HCT116 (cell line): ENCODE results near the gene TP63. TPM values are rescaled to one million over a fixed set of nuclear protein-coding genes. Genes with fewer than 3 reads are reported as not detected.

Source experiments
- ATAC-seq: fragments of 200-7000 bp; cut with Tn5 transposase; 2 replicates; pipeline ENCODE4 v1.9.1; 2020; ENCODE audit warnings: mild to moderate bottlenecking, moderate library complexity
- BruUV-seq: library from RNA; stranded (reverse); fragments of 400-500 nt; replicated peaks from 2 replicates; lab custom pipeline; 2021; lab: Mats Ljungman, UMichigan
- CTCF ChIA-PET: fragments of 300-600 bp; sonication (Branson Sonifier 250); formaldehyde crosslinking; loops from one replicate; lab custom pipeline; 2021; ENCODE audit warnings: antibody characterized with exemption; lab: Charles Lee
- POLR2A ChIA-PET: fragments of 300-600, 350-600 bp; sonication (Branson Sonifier 250); formaldehyde crosslinking; loops from one replicate; lab custom pipeline; 2021; ENCODE audit warnings: antibody characterized with exemption; lab: Charles Lee
- RAD21 ChIA-PET, 2 experiments: fragments of 300-600 bp; sonication (Branson Sonifier 250); formaldehyde crosslinking; loops; one replicate each; lab custom pipeline; 2023; ENCODE audit warnings: low total read pairs in 2 of 2; ENCODE audit not compliant: uncharacterized antibody in 2 of 2, unreplicated experiment in 2 of 2, low non-redundant PET in 1 of 2; lab: Charles Lee
- DNase-seq: peaks from one replicate; pipeline ENCODE4 v3.0.0-alpha.2; 2010; ENCODE audit warnings: low read depth, low spot score
- H2AFZ ChIP-seq: fragments of 200-600 bp; shearing (Covaris generic), sonication (generic); 2 replicates; pipeline ENCODE4 v1.6.1; 2017; ENCODE audit warnings: low read depth, mixed run types, mixed read lengths, antibody characterized with exemption, low read length; ENCODE audit not compliant: poor library complexity, severe bottlenecking
- H3K27ac ChIP-seq: 2 replicates; pipeline ENCODE4 v1.5.1; 2012; ENCODE audit warnings: low read depth, low read length
- H3K27me3 ChIP-seq: fragments of 200-600 bp; sonication (generic); 2 replicates; pipeline ENCODE4 v1.6.1; 2016; ENCODE audit warnings: mixed run types, low read length, mixed read lengths; ENCODE audit not compliant: insufficient read depth
- H3K36me3 ChIP-seq, 2 experiments: fragments of 200-500 bp in 1 of 2; fragments of 200-600 bp in 1 of 2; sonication (Bioruptor generic) in 1 of 2; sonication (generic) in 1 of 2; 2 replicates each; pipeline versions ENCODE4 v1.5.1 to v1.6.1; 2014 to 2016; ENCODE audit warnings: low read length in 2 of 2, inconsistent platforms in 1 of 2, mixed read lengths in 1 of 2, mixed run types in 1 of 2; ENCODE audit not compliant: insufficient read depth in 2 of 2, control insufficient read depth in 1 of 2
- H3K4me1 ChIP-seq, 2 experiments: fragments of 200-600 bp in 1 of 2; sonication (generic) in 1 of 2; 2 replicates each; pipeline versions ENCODE4 v1.5.1 to v1.6.1; 2012 to 2017; ENCODE audit warnings: low read length in 2 of 2, inconsistent platforms in 1 of 2, mild to moderate bottlenecking in 1 of 2, mixed read lengths in 1 of 2, mixed run types in 1 of 2, moderate library complexity in 1 of 2; ENCODE audit not compliant: insufficient read depth in 2 of 2, control insufficient read depth in 1 of 2
- H3K4me2 ChIP-seq: fragments of 200-600 bp; sonication (generic); 2 replicates; pipeline ENCODE4 v1.6.1; 2017; ENCODE audit warnings: mixed run types, low read length, mixed read lengths
- H3K4me3 ChIP-seq, 2 experiments: fragments of 200-600 bp in 1 of 2; sonication (generic) in 1 of 2; replicated peaks in 1 of 2; 2 replicates each; pipeline ENCODE4 v1.5.1; 2011 to 2016; ENCODE audit warnings: low read length in 2 of 2, control low read depth in 1 of 2, low read depth in 1 of 2, mild to moderate bottlenecking in 1 of 2, mixed read lengths in 1 of 2, mixed run types in 1 of 2
- H3K79me2 ChIP-seq: fragments of 200-600 bp; sonication (generic); 2 replicates; pipeline ENCODE4 v1.6.1; 2017; ENCODE audit warnings: mild to moderate bottlenecking, mixed run types, low read length, moderate library complexity, mixed read lengths; ENCODE audit not compliant: insufficient read depth
- H3K9ac ChIP-seq: fragments of 200-600 bp; sonication (generic); 2 replicates; pipeline ENCODE4 v1.6.1; 2016; ENCODE audit warnings: low read length, mixed read lengths
- H3K9me2 ChIP-seq: fragments of 200-600 bp; sonication (generic), shearing (Covaris generic); 2 replicates; pipeline ENCODE4 v1.6.1; 2017; ENCODE audit warnings: mixed run types, mild to moderate bottlenecking, moderate library complexity; ENCODE audit not compliant: insufficient read depth
- H3K9me3 ChIP-seq, 2 experiments: fragments of 200-500 bp in 1 of 2; fragments of 200-600 bp in 1 of 2; sonication (Bioruptor generic) in 1 of 2; sonication (generic) in 1 of 2; 2 replicates each; pipeline ENCODE4 v1.6.1; 2014 to 2017; ENCODE audit warnings: low read length in 2 of 2, mixed read lengths in 2 of 2, inconsistent platforms in 1 of 2, low read depth in 1 of 2, mild to moderate bottlenecking in 1 of 2, mixed run types in 1 of 2, moderate library complexity in 1 of 2; ENCODE audit not compliant: control insufficient read depth in 1 of 2, insufficient read depth in 1 of 2
- H4K20me1 ChIP-seq: fragments of 200-600 bp; sonication (generic), shearing (Covaris generic); 2 replicates; pipeline ENCODE4 v1.6.1; 2017; ENCODE audit warnings: mixed run types, mild to moderate bottlenecking, moderate library complexity; ENCODE audit not compliant: insufficient read depth
- ATF3 ChIP-seq: IDR thresholded peaks from 2 replicates; pipeline ENCODE4 v1.6.1; 2012
- CTCF ChIP-seq, 3 experiments: fragments of 200-600 bp in 1 of 3; sonication (generic) in 1 of 3; IDR thresholded peaks in 2 of 3; conservative IDR thresholded peaks in 1 of 3; 2 replicates each; pipeline ENCODE4 v1.5.1; 2012 to 2017; ENCODE audit warnings: low read depth in 2 of 3, low read length in 2 of 3, antibody characterized with exemption in 1 of 3, borderline replicate concordance in 1 of 3, control low read depth in 1 of 3, mild to moderate bottlenecking in 1 of 3, mixed read lengths in 1 of 3, mixed run types in 1 of 3, moderate library complexity in 1 of 3; ENCODE audit not compliant: insufficient read depth in 1 of 3
- EGR1 ChIP-seq: IDR thresholded peaks from 2 replicates; pipeline ENCODE4 v1.6.1; 2012; ENCODE audit warnings: low read depth
- ELF1 ChIP-seq: IDR thresholded peaks from 2 replicates; pipeline ENCODE4 v1.6.1; 2012; ENCODE audit warnings: low read depth, borderline replicate concordance
- EZH2 ChIP-seq: fragments of 200-600 bp; sonication (generic); IDR thresholded peaks from 2 replicates; pipeline ENCODE4 v1.6.1; 2017; ENCODE audit warnings: antibody characterized with exemption, mixed run types
- EZH2phosphoT487 ChIP-seq: fragments of 200-600 bp; IDR thresholded peaks from 2 replicates; pipeline ENCODE4 v1.6.1; 2018; ENCODE audit warnings: antibody characterized with exemption, borderline replicate concordance
- FOSL1 ChIP-seq: IDR thresholded peaks from 2 replicates; pipeline ENCODE4 v1.6.1; 2012; ENCODE audit warnings: low read depth
- JUND ChIP-seq: IDR thresholded peaks from 2 replicates; pipeline ENCODE4 v1.6.1; 2012
- MAX ChIP-seq: IDR thresholded peaks from 2 replicates; pipeline ENCODE4 v1.6.1; 2012
- POLR2A ChIP-seq: IDR thresholded peaks from 2 replicates; pipeline ENCODE4 v1.7.0; 2011; ENCODE audit warnings: borderline replicate concordance; ENCODE audit not compliant: insufficient read depth, insufficient read length; ENCODE audit errors: extremely low read depth
- POLR2AphosphoS5 ChIP-seq: IDR thresholded peaks from 2 replicates; pipeline ENCODE4 v1.6.1; 2011; ENCODE audit warnings: mild to moderate bottlenecking, low read depth, low read length, moderate library complexity
- REST ChIP-seq: IDR thresholded peaks from 2 replicates; pipeline ENCODE4 v1.6.1; 2012; ENCODE audit warnings: low read depth
- SIN3A ChIP-seq: IDR thresholded peaks from 2 replicates; pipeline ENCODE4 v1.6.1; 2012; ENCODE audit warnings: low read depth
- SP1 ChIP-seq: IDR thresholded peaks from 2 replicates; pipeline ENCODE4 v1.6.1; 2012; ENCODE audit warnings: low read depth
- SRF ChIP-seq: IDR thresholded peaks from 2 replicates; pipeline ENCODE4 v1.6.1; 2012; ENCODE audit warnings: low read depth
- ZBTB33 ChIP-seq: IDR thresholded peaks from 2 replicates; pipeline ENCODE4 v1.6.1; 2011; ENCODE audit warnings: mild to moderate bottlenecking, low read length, moderate library complexity; ENCODE audit not compliant: insufficient replicate concordance; ENCODE audit errors: extremely low read depth
- ZFX ChIP-seq: fragments of 450-650 bp; IDR thresholded peaks from 2 replicates; pipeline ENCODE4 v1.6.1; 2017
- ZNF274 ChIP-seq: fragments of 200-500 bp; sonication (Bioruptor generic); IDR thresholded peaks from 2 replicates; pipeline ENCODE4 v1.6.1; 2014; ENCODE audit warnings: mild to moderate bottlenecking, low read depth, low read length, inconsistent platforms
- intact Hi-C: fragments of 100-400 bp; cut with micrococcal nuclease; formaldehyde crosslinking; loops from 2 replicates; pipeline ENCODE4 v1.10.0; 2022
- total RNA-seq: library from RNA; stranded (reverse); gene quantifications from one replicate; pipeline ENCODE4 v1.2.1, GENCODE V29; 2021; ENCODE audit not compliant: unreplicated experiment

Gene TP63
- total RNA-seq, 1 experiment from 2014 or later = not detected

GRCh38 chr3:189781415-189781814, 150.2 kb downstream of the TP63 start:
- no peak for DNase-seq
- H2AFZ ChIP-seq = no peak overlapping the region

More at GRCh38 chr3:189781415-189781814, 150.2 kb downstream of the TP63 start:
- H3K4me3 ChIP-seq = no peak overlapping the region
- no peak overlapping the region for H3K9ac ChIP-seq
- no peaks in the 10 kb centered on the region for H3K27me3 ChIP-seq
- H3K27ac ChIP-seq = no peak overlapping the region
- no peaks in the 10 kb centered on the region for H3K9me3 ChIP-seq
- no peak for TF ChIP-seq EZH2phosphoT487
- no peak for TF ChIP-seq EZH2
- no peak for TF ChIP-seq SP1
- no peak for TF ChIP-seq POLR2AphosphoS5
- no peak for TF ChIP-seq SIN3A
- TF ChIP-seq JUND = no peak
- no peak for TF ChIP-seq FOSL1
- TF ChIP-seq EGR1 = no peak
- TF ChIP-seq POLR2A = no peak
- no peak for TF ChIP-seq ELF1
- no peak for TF ChIP-seq ZFX
- TF ChIP-seq SRF = no peak
- TF ChIP-seq REST = no peak
- no peak for TF ChIP-seq CTCF (IDR thresholded peaks at IDR 0.05 in 2 of 3, conservative IDR thresholded peaks at IDR 0.05 in 1 of 3; ENCODE audit: borderline replicate concordance in 1 of 3, insufficient read depth in 1 of 3, low read depth in 2 of 3, low read length in 2 of 3)
- no peak for TF ChIP-seq ZBTB33
- TF ChIP-seq ATF3 = no peak
- TF ChIP-seq ZNF274 = no peak
- no peak for TF ChIP-seq MAX
- TF ChIP-seq, all 23 proteins: peak for 0
- Histone ChIP-seq H3K4me1 (no peaks in the 10 kb centered on the region), H3K79me2 (no peaks in the 10 kb centered on the region), H3K9me2 (no peaks in the 10 kb centered on the region), H3K4me2 (no peak overlapping the region), H4K20me1 (no peaks in the 10 kb centered on the region), H3K36me3 (no peaks in the 10 kb centered on the region)
- ChIA-PET RAD21 (no interaction called here), CTCF (no interaction called here), POLR2A (no interaction called here)
- no peak for ATAC-seq
- BruUV-seq = no TSS peak
- intact Hi-C loops = no loop called here
